ENCODE measurements around the gene ITGB3BP.

- TF ChIP-seq CTCF (IDR thresholded peaks at IDR 0.05), result no peak
- TF ChIP-seq EZH2phosphoT487 (IDR thresholded peaks at IDR 0.05), result no peak
Measured at GRCh38 chr1:63453232-63453631, 69.8 kb downstream of the ITGB3BP start.
